Osteocyte (in vitro differentiated cells): Measurements from ENCODE around the gene TFF2. TPM values are rescaled to one million over a fixed set of nuclear protein-coding genes. Genes with fewer than 3 reads are reported as not detected.

Source experiments
- DNase-seq: peaks from one replicate; pipeline ENCODE4 v3.0.0; 2021; ENCODE audit warnings: mixed read lengths; ENCODE audit not compliant: unreplicated experiment; ENCODE audit errors: extremely low spot score
- H3K27ac Mint-ChIP-seq: one replicate; pipeline ENCODE4 v1.8.0; 2021; ENCODE audit warnings: mild to moderate bottlenecking, mixed read lengths; ENCODE audit not compliant: unreplicated experiment
- H3K27me3 Mint-ChIP-seq: one replicate; pipeline ENCODE4 v1.8.0; 2021; ENCODE audit warnings: mixed read lengths; ENCODE audit not compliant: unreplicated experiment
- H3K36me3 Mint-ChIP-seq: one replicate; pipeline ENCODE4 v1.8.0; 2021; ENCODE audit warnings: mixed read lengths; ENCODE audit not compliant: unreplicated experiment
- H3K4me1 Mint-ChIP-seq: one replicate; pipeline ENCODE4 v1.8.0; 2021; ENCODE audit warnings: mixed read lengths; ENCODE audit not compliant: unreplicated experiment
- H3K4me3 Mint-ChIP-seq: one replicate; pipeline ENCODE4 v1.8.0; 2021; ENCODE audit warnings: mild to moderate bottlenecking, moderate library complexity, mixed read lengths; ENCODE audit not compliant: unreplicated experiment
- H3K9me3 Mint-ChIP-seq: one replicate; pipeline ENCODE4 v1.8.0; 2021; ENCODE audit warnings: mixed read lengths; ENCODE audit not compliant: unreplicated experiment
- CTCF ChIP-seq: fragments of 200-600 bp; sonication (generic); IDR thresholded peaks from 2 replicates; pipeline ENCODE4 v1.5.0; 2021; ENCODE audit warnings: antibody characterized with exemption, mild to moderate bottlenecking, moderate library complexity
- total RNA-seq: library from RNA; stranded (reverse); gene quantifications from 2 replicates; pipeline ENCODE4 v1.2.1, GENCODE V29; 2021

TFF2 gene
- total RNA-seq, 1 donor from 2014 or later, result not detected

- Mint-ChIP-seq H3K36me3 (peaks cover 8% of the 10 kb centered on the region), H3K27ac (no peak overlapping the region), H3K4me3 (no peak overlapping the region), H3K9me3 (no peaks in the 10 kb centered on the region), H3K27me3 (peaks cover 47% of the 10 kb centered on the region), H3K4me1 (no peaks in the 10 kb centered on the region)
- no peak for TF ChIP-seq CTCF
- DNase-seq, result no peak
These were observed 51.3 kb downstream of the TFF2 start for GRCh38 chr21:42299324-42300044.

GRCh38 chr21:42298657-42299056 is 52.1 kb downstream of the TFF2 start:
- H3K27ac Mint-ChIP-seq, result no peak overlapping the region
- H3K36me3 Mint-ChIP-seq, result peaks cover 8% of the 10 kb centered on the region
- TF ChIP-seq CTCF, result no peak
- no peaks in the 10 kb centered on the region for H3K4me1 Mint-ChIP-seq
- no peak for DNase-seq
- no peak overlapping the region for H3K4me3 Mint-ChIP-seq
- H3K27me3 Mint-ChIP-seq, result peaks cover 42% of the 10 kb centered on the region
- H3K9me3 Mint-ChIP-seq, result no peaks in the 10 kb centered on the region

- Mint-ChIP-seq H3K9me3 (no peaks in the 10 kb centered on the region), H3K27me3 (peaks cover 42% of the 10 kb centered on the region), H3K4me3 (no peak overlapping the region), H3K27ac (no peak overlapping the region), H3K36me3 (peaks cover 8% of the 10 kb centered on the region), H3K4me1 (no peaks in the 10 kb centered on the region)
- TF ChIP-seq CTCF, result no peak
- no peak for DNase-seq
These were observed 52.6 kb downstream of the TFF2 start for GRCh38 chr21:42298237-42298636.

- Mint-ChIP-seq H3K4me3 (no peak overlapping the region), H3K27me3 (peaks cover 35% of the 10 kb centered on the region), H3K27ac (no peak overlapping the region), H3K36me3 (peaks cover 8% of the 10 kb centered on the region), H3K4me1 (no peaks in the 10 kb centered on the region), H3K9me3 (no peaks in the 10 kb centered on the region)
- TF ChIP-seq CTCF, result no peak
- no peak for DNase-seq
These were observed 53.4 kb downstream of the TFF2 start for GRCh38 chr21:42297377-42297776.

- peaks cover 8% of the 10 kb centered on the region for H3K36me3 Mint-ChIP-seq
- H3K27ac Mint-ChIP-seq, result no peak overlapping the region
- H3K9me3 Mint-ChIP-seq, result no peaks in the 10 kb centered on the region
- H3K27me3 Mint-ChIP-seq, result peaks cover 35% of the 10 kb centered on the region
- no peak for DNase-seq
- TF ChIP-seq CTCF, result no peak
- no peak overlapping the region for H3K4me3 Mint-ChIP-seq
- H3K4me1 Mint-ChIP-seq, result no peaks in the 10 kb centered on the region
These were observed 54.3 kb downstream of the TFF2 start for GRCh38 chr21:42296501-42296900.

Other genes with a start within 250 kb of the TFF2 start
- gene ABCG1, start 131.9 kb downstream of the TFF2 start, total RNA-seq, result 16.5 TPM in 2 replicates
- gene TFF3, start 35.6 kb downstream of the TFF2 start, total RNA-seq, result 46.1 and 50.3 TPM in 2 replicates
- gene TFF1, start 15.5 kb upstream of the TFF2 start, total RNA-seq, result not detected in 2 replicates
- gene TMPRSS3, start 45.1 kb upstream of the TFF2 start, total RNA-seq, result not detected in 2 replicates
- gene UBASH3A, start 52.9 kb upstream of the TFF2 start, total RNA-seq, result not detected in 2 replicates
- 0.19 and 0.34 TPM in 2 replicates for gene RSPH1, start 145.2 kb upstream of the TFF2 start, total RNA-seq
- gene SLC37A1, start 162.9 kb upstream of the TFF2 start, total RNA-seq, result 13.2 and 13.5 TPM in 2 replicates